Stimulated activated CD4-positive, alpha-beta T cell treated with anti-CD3 and anti-CD28 coated beads, Interleukin-12 subunit alpha, Interleukin-12 subunit beta, amount 100 ng/mL, for 48 hours (primary cell): ENCODE results near the gene FOCAD.

Experiments used
- DNase-seq, 3 donors: peaks; one replicate each; pipeline ENCODE4 v3.0.0-alpha.2; 2020; ENCODE audit warnings: low read depth in 2 of 3, low spot score in 1 of 3

The FOCAD gene

DNA sequence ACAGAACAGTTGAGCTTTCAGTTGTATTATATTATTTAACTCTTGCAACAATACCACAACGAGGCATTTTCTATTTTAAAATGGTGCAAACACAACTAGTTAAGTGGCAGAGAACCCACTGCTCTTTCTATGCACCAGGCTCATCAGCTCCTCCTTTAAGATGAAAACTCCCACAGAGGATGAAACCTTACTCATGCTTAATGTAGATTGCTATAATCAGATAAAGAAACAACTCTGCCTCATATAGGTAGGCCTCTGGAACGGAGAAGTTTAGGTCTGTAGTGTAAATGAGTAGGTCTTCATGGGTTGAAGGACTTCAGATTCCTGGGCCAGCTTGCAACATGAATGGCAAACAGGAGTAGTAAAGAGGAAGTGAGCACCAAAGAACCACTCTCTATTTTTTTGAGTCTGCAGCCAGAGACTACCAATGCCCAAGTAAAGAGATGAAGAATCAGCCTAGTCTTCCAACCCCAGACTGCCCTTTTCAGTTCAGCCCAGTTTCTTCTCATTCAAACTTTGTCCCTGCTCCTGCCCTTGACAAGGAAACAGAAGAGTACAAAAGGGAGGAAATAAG lies 313.5 kb downstream of the FOCAD start:
- DNase-seq: no peak

DNA sequence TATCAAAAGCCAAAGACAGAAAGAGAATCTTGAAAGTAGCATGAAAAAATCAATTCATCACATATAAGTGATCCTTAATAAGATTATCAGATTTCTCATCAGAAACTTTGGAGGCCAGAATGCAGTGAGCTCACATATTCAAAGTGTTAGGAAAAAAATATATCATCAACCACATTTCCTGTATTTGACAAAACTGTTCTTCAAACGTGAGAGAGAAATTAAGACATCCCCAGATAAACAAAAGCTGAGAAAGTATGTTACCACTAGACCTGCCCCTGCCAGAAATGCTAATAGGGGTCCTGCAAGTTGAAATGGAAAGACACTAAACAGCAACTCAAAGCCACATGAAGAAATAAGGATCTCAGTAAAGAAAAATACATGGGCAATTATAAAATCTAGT lies 317.5 kb downstream of the FOCAD start:
- no peak for DNase-seq

DNA sequence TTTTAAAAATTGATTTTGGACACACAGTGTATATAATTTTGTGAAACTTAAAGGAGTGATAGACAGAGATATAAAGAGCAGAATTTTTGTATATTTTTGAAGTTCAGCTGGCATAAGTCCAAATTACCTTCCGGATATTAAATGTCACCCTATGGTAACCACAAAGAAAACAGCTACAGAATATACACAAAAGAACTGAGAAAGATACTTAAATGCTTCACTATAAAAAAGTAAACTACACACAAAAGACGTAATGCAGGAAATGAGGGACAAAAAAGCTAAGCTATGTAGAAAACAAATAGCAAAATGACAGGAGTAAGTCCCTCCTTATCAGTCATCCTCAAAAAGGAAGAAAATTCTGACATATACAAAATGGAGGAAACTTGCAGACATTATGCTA lies 318.0 kb downstream of the FOCAD start:
- DNase-seq: no peak

DNA sequence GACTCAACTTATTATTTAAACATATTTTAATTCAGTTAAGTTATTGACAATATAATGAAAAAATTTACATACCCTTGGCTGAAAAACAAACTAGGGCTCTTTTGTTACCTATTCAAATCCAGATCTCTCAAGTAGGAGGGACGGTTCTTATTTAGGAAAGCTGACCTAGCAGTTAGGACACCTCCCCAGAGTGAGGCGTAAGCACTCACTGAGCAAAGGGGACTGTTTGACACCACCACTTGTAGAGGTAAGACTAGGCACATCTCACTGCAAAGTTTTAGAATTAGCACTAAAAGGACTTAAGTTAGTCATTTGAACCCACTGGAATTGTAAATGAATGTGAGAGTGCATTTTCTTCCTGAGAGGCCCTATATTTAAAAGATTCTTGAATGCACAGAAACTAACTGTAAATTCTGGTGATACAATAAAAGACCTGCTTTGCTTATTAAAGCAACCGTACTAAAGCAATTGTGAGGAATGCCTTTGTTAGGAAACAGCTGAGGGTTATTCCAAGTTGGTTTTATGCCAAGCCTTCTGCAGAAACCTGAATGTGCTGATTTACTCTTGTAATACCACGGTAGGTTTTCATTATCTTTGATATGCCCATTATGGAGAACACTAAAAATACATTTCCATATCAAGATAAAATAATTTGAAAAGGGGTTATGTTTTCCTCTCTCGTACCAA lies 331.2 kb downstream of the FOCAD start:
- no peak for DNase-seq

DNA sequence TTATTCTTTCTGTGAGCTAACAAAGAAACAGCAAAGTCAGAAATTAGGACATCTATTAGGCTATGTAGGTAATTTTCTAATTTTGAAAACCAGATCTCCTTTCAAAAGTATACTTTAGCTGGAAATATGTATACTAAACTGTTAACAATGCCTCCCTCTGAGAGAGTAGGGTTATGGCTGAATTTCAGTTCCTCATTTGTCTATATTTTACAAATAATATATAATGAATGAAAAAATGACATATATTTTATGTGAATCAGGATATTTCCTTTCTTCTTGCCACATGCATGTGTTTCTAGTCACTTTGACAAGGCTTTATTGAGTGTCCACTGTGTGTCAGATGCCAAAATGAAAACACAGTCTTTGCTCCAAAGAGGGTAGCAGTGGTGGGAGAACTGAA lies 331.9 kb downstream of the FOCAD start:
- no peak for DNase-seq

DNA sequence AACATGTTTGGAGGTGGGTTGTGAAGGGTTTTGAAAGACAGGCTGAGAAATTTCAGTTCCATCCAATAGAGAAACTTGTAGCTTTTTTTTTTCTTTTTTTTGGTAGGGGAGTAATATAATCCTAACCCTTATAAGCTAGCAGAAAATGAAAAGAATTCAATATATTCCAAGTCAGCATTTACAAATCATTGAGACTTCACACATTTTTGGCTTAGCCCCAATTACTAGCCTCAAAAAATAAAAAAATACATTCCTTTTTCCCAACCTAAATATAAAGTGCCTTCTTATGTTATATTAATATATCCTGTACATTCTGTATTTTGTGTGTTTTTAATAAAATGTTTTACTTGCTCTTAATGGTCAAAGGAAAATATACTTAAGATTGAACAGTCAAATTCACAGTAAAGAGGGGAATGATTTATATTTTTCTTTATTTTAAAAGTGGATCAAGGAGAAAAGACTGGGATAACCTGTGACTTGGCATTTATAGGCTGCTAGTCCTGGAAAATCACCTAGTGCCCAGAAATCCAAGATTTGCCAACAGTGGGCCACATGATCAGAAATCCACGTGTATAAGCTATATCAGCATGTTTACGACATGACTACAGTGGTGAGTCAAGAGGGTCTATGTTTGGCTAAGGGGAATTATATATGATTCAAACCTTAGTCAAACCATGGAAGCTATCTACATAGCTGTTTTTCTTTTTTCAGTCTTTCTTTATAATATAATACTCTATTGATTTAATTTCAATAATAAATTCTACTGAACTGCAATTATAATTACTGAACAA lies 332.8 kb downstream of the FOCAD start:
- no peak for DNase-seq

DNA sequence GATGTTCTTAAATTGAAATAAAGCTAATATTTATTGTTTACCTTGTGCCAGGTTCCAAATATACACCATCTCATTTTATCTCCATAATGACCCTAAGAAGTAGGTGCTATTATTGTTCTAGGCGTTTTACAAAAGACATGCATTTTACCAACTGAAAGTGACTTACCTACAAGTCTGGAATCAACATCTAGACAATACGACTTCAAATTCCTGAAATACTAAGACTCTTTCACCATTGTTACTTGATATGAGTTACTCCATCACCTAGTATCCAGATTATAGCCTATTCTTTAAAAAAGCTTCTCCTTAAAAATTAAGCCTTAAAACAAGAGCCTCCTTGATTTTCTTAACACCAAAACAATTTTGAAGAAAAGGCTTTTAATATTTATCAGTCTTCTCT lies 334.1 kb downstream of the FOCAD start:
- DNase-seq: no peak

DNA sequence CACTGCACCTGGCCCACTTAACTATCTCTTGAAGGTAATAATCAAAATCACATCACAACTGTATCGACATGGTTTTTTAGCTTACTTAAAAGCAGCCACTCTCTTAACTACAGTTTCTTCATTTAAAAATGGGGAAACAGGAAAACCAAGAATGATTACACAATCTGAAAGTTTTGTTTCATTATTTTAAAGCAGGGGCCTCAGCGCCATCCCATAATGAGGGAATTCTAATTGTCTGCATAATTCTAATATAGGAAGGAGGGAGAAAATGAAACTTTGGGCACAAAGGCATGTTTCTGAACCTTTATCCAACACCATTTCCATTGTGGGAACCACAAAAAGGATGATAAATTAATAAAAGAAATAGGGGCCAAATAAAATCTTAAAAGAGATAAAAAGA lies 339.8 kb downstream of the FOCAD start:
- no peak for DNase-seq

DNA sequence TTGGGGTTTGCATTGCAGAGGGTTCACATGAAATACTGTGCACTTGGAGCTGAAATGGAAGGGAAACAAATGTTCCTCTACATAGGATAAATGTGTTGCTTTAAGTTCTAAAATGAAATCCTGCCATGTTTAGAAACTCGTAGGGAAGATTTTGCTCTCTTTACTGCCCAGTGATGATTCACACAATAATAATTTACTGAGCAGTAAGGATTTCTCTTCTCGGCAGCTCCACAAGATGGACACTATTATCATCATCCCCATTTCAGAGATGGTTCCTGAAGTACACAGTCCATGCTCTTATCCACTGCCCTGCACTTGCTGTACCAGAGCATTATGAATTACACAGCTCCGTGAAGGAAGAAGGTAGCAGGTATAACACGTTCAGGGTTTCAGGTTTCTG lies 343.2 kb downstream of the FOCAD start:
- no peak for DNase-seq

DNA sequence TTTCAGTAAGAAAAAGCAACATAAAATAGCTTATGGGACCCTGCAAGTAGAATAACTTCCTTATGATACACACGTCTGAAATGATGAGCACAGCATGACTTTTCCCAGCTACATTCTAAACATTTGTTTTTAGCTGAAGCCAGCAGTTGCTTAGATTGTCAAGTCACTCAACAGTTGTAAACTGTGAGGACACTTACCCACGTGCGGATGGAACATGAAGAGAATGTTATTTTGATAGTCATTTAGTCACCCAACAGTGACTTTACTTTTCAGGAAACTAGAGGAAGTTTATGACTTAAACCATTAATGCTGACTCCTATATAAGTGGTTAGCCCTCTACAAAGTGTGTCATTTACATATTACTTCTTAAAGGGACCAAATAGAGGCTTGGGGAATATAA lies 344.4 kb downstream of the FOCAD start:
- DNase-seq: no peak

DNA sequence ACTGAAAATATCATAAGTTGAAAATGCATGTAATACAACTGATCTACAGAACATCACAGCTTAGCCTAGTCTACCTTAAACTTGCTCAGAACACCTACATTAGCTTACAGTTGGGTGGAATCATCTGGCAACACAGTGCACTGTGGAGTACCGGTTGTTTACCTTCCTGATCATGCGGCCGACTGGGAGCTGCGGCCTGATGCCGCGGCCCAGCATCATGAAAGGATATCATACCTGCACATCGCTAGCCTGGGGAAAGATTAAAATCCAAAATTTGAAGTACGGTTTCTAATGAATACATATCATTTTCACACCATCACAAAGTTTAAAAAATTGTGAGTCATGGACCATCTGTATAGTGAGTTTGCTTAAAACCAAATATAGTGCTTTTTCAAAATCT lies 345.6 kb downstream of the FOCAD start:
- DNase-seq: no peak

DNA sequence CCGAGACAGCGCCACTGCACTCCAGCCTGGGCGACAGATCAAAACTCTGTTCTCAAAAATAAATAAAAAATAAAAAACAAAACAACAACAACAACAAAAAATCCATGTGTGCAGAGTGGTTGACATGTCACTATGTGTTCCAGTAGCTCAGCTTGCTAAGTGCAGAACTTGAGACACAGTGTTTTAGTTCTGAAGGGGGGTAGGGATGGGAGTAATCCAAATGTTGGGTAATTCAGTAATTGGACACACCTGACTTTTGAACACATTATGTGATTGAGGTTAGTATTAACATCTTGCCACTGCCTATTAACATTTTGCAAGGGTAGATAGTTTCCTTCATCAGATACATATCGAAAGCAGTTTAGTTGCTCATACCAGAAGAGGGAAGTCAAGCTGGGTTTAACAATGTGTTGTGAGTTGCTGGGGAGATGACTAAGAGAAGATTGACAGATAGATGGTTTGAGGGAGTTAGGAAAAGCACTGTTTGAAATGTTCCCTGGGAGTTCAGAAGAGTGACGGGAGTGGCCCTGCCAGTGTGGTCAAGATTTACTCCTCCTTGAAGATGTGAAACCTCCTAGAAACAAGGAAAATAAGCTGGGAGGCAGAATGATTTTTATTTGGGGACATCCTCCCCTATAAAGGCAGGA lies 346.5 kb downstream of the FOCAD start:
- no peak for DNase-seq

DNA sequence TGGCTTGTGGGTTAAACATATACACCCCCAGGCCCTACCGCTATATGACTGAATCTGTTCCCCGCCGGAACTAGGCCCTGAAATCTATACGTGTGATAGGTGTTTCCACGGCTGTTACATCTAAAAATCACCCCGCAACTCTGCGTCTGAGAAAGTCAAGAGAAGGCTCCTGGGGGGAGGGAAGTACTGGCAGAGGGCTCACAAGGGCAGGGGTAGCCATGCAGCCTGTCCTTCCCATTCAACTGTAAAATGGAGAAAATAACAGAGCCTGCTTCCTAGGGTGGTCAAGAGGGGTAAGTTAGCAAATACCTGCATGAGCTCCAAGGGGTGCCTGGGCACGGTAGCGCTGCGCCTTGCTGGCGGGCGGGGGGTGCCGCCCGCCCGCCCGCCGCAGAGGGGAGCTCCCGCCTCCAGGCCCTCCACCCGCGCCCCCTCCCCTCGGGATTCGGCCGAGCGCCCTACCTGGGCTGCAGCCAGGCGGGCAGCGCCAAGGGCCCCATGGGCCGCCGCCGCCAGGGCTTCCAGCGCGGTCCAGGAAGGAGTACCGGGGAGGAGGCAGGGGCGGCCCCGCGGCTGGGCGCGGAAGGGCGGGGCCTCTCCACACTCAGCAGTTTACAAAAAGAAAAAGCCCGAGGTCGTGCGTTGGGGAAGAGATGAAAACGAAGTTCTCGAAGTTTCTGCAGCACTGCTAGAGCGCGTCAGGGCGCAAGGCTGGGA lies 347.2 kb downstream of the FOCAD start, which contains the start of gene HACD4:
Gene HACD4, minus strand, starts transcription at position 550 of the 717 bp plus-strand sequence. Its CDS starts 50 bp downstream, at position 500.
- DNase-seq: peak; percentile 34 to 48 (median 46)

DNA sequence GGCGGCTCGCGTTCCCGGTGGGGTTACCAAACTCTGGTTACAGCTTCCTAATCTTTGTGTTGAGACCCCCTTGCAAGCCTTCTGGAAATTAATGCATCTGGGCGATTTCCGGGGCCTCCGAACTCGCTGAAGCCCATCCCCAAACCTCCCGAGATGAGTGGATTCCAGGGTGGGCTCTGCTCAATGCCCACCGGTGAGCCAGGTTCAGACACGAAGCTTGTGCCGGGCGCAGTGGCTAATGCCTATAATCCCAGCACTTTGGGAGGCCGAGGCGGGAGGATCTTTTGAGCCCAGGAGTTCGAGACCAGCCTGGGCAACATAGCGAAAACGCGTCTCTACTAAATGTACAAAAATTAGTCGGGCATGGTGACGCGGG lies 347.7 kb downstream of the FOCAD start:
- no peak for DNase-seq

DNA sequence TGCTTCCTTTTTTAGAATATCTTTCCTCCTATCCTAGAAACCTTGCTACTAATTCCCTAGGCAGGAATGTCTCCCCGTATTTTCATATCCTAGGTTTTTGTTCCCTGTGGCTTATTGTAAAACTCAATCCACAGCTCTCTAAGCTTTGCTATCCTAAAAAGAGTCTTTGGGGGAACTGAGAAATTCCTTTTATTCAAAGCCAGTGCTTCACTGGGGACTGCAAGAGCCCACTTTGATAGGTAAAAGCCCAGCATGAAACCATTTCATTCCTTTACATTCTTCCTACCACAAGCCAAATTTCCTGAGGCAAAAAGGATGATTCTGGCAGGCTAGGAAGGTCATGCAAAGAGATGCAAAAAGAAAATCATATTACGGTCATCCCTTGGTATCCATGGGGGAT lies 353.2 kb downstream of the FOCAD start:
- DNase-seq: no peak

DNA sequence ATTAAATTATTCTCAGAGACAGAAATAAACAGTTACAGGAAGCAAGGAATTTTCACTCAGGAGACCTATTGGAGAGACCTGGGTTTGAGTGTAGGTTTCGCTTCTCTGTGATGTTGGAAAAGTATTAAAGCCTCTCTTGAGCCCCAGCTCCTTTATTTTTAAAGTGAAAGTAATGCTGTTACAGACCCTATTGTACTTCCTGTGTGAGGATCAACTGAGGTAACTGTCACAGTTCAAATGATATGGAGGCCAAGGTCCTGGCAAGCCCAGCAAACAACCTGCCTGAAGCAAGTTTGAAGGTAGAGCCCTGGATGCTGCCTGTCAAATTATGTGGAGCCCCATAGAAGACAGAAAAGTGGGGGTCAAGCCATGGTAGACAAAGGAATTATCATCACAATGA lies 355.2 kb downstream of the FOCAD start:
- DNase-seq: no peak

DNA sequence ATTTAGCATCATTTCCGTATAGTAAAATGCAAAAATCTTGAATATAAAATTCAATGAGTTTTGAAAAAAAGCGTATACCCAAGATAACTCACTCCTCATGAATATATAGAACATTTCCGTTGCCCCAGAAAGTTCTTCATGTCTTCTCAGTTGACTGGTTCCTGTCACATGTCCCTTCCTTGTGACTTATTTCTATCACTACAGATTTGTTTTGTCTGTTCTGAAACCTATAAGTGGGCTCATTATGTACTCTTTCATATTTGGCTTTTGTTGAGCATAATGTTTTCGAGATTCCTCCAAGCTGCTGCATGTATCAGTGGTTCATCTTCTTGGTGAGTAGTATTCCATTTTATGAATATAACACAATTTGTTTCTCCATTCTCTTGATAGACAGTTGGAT lies 358.4 kb downstream of the FOCAD start:
- DNase-seq: no peak

DNA sequence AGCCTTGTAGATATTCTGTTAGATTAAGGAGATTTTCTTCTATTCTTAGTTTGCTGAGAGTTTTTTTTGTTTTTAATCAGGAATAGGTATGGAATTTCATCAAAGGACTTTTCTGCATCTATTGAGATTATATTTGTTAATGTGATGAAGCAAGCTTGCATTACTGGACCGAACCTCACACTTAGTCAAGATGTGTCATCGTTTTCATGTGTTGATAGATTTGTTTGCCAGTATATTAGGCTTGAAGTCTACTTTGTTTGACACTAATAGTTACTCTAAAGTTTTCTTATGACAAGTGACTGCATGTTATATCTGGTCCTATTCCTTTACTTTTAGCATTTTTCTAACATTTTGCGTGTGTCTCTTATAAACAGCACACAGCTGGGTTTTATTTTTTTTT lies 359.8 kb downstream of the FOCAD start:
- no peak for DNase-seq
